HG03095 (cell line): ENCODE data around the gene IRX3.

Experiments used
- ATAC-seq: cut with Tn5 transposase; IDR thresholded peaks from one replicate; pipeline ENCODE4 v1.9.1; 2021; ENCODE audit warnings: moderate library complexity; ENCODE audit not compliant: unreplicated experiment

Gene IRX3

DNA sequence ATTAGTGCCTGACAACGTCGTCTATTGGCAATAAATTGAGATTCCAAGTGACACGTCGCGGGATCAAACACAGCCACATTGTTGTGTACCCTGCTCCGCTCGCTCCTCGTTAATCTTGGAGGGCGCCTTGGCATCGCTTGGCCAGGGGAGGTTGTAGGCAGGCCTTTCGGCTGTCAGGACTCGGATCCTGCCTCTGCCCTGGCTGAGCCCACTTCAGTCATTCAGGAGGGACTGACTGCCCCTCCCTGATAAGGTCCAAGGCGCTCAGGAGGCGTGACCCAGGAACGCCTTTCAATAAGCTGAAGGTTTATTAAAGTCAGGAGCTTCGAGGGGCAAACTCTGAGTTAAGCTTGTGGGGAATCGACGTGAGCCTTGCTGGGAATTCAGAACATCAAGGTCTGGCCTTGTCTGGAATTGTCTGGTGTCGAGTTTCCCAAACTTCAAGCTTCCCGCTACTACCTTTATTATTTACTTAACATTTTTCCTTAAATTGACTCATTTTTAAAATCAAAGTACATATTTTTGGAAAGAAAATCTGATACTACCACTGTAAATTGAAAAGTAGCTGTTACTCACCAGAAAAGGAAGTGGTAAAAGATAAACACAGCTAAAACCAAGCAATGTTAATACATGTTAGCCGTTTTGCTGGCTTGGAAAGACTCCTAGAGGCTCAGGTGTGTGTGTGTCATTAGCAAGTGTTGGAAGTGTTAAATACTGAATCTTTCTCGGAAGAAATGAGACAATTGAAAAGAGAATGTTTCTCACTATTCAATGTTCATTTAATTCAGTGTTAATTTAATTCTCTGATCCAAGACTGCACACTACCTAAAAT, 5.3 kb upstream of the IRX3 start:
- ATAC-seq, result no peak

DNA sequence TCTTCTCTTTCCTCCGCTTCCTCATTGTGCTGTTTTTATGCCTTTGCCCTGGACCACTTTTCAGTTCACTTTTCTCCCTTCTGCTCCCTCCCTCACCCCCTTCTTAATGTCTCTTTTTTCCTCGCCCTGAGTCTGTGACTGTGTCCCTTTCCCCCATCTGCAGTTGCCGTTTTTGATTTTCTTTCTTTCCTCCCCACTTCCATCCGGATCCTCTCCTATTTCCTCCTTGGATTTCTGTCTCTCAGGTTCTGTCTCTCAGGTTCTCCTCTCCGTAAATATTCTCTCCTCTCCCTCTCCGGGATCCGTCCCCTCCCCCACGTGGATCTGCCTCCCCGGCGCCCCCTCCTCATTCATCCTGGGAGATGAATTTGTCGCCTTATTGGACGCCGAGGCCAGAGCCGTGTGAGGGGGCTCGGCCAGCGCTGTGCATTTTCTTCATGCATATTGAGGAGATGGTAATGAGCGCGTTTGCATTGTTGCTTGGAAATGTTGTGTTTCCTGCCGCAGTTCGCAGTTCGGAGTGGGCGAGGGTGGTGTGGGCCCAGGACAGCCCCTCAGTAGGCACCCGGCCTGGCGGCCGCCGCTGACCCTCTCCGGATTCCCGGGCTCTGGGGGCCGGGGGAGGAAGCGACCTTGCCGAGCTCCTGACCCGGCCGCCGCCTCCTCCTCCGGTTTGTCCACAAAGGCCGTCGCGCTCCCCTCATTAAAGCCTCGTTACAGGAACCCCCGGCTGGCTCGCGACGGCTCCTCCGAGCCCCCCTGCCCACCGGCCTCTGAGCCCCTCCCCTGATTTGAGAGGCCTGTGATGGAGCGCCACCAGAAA, 4.5 kb upstream of the IRX3 start:
- ATAC-seq, result no peak

DNA sequence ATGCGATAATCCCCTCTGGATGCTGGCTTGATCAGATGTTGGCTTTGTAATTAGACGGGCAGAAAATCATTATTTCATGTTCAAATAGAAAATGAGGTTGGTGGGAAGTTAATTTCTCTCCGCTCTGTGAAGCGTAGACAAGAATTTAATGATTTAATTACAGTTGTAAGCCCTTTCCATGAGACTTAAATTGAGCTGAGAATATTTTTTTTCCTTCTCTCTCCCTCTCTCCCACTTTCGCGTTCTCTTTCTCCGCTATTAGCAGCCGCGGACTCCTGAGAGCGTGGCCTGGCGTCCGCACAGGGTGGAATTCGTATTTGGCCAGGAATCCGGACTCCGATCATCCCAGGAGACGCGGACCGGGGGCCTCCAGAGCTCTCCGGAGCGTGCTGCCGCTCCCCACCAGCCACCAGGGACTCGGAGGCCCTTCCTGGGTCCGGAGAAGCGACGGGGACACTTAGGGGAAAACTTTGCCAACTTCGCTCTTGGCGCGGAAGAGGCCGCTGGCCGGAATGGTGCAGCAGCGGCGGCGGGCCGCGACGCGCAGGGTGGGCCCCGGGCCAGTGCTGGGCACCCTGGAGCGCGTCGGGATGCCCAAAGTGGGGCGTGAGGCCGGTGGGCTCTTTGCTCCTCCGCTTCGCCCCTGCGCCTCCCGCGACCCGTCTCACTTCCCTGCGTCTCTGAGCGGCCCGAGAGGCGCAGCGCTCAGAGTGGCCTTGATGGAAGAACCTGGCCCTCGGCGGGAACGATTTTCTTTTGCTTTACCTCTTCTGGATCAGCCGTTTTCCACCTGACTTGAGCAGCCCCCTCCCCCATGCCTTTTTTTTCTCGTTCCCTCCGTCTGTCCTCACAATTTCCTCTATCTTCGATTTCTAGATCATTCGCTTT, 3.6 kb upstream of the IRX3 start:
- no peak for ATAC-seq

DNA sequence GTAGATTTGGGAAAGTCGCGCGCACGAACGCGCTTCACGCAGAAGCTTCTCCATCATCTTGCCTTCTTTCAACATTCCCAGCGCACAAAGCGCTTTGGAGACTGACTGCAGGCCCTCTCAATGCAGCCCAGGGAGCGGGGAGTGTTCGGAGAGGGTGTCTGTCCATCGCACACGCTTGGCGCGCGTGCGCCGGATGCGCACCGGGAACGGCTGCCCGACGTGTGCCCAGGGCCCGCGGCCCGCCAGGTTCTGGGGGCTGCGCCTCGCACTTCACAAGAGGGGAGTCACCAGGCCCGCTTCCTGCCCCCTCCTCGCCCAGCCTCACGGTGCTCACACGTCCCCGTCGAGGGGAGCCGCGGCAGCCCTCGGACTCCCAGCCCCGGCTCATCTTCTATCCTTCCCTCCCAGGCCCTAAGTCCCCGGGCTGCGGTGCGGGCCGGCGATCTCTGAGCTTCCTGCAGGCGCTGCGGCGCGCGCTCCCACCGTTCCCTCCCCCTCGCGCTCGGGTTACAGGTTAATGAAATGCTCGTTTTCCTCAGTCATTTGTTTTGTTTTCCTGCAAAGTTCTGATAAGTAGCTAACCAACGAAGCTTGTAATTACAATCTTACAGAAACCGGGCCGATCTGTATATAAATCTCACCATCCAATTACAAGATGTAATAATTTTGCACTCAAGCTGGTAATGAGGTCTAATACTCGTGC, 2.8 kb upstream of the IRX3 start:
- ATAC-seq, result no peak

DNA sequence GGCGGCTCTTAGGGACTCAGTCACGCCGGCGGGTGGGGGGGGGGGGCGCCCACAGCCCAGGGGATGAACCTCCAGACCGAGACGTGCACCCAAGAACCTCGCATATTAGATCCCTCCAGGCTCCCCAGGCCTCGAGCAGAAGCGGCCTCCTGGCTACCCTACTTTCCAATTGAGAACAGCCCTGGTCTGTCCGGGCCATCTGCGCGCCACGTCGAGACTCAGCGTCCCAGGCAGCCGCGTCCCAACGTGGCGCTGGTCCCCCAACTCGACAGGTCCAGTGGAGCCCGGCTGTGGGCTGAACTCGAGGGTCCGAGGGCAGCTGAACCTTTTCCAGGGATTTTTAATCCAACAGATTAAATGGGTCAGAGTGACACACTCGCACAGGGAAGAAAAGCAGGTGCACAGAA, 2.3 kb upstream of the IRX3 start:
- ATAC-seq, result no peak

DNA sequence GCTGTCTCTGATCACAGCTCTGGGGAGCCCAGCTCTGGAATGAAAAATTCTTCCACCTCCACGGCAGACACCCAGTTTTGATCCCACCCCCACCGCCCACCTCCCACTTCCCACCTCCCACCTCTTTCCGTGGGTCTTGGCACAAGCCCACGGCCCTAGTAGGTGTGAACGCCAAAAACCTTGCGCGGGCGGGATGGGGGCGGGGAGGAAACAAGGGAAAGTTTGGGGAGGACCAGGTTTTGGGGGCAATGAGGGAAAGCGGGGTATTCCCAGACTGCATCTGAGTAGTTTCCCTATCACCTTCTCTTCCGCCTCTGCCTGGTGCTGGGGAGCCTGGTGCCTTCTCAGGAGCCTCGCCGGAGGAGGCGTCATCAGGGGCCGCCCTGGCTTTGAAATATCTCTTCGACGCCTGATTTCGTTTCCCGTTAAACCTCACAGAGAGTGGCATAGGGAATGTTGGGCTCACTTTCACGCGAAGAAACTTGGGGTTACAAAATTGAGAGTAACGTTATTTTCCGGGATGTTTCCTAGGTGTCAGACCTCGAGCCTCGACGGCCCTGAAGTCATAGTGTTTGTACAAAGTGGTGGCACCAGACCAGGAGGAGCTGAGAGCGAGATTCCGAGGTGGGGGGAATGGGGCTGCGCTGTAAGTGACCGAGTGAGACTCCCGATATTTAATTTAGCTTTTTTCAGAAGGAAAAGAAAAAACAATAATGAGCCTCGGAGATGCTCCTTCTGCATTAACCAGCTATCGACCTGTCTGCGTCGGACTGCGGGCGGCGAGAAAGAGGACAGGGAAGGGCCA, 1.6 kb upstream of the IRX3 start:
- no peak for ATAC-seq

DNA sequence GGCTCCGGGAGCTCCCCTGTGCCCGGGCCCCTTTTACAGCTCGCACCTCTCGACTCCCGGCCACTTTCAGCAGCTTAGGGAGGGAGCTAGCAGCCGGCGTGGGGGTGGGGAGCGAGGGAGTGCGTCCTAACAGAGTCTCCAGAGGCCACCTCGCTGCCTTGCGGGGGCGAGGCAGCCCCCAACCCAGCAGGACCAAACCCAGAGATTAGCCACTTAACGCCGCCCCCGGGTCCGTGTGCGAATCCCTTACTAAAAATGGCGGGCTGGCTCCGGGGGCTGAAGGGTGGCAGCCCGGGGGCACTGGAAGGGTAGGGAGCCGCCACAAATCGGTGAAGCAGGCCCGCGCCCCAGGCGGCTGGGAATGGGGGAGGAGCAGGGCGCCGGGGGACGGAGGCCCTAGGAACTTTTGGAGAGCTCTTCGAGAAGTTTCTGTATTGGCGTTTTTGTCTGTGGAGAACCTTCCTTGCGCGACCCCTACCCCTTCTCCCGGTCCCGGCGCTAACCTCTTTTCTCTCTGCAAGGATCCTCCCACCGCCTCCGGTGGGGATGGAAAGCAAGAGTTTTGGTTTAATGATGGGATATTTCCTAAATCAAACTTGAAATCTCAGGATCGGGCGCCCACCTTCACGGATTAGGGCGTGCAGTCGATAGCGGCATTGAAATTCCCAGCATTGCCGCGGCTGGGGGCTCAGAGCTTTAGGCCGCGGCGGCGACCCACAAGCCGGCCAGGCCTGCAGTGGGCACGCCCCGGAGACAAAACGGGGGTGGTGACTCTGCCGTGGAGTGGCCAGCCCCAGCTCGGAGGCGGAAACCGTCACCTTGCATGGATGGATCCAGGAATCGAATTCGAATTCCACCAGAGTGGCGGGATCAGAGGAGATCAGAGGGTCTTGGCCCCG, 793 bp upstream of the IRX3 start:
- ATAC-seq, result no peak

DNA sequence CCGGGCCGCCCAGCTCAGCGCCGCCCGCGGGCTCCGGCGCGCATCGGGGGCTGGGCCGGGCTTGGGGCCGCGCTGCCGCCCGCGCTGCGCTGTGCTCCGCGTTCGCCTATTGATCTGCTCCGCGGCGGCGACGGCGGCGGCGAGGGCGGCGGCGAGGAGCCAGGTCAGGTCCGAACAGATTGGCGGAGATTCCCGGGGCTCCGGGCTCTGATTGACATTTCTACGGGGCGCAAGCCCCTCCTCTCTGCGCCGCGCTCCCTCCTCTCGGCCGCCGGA, 559 bp downstream of the IRX3 start:
- ATAC-seq, result no peak

DNA sequence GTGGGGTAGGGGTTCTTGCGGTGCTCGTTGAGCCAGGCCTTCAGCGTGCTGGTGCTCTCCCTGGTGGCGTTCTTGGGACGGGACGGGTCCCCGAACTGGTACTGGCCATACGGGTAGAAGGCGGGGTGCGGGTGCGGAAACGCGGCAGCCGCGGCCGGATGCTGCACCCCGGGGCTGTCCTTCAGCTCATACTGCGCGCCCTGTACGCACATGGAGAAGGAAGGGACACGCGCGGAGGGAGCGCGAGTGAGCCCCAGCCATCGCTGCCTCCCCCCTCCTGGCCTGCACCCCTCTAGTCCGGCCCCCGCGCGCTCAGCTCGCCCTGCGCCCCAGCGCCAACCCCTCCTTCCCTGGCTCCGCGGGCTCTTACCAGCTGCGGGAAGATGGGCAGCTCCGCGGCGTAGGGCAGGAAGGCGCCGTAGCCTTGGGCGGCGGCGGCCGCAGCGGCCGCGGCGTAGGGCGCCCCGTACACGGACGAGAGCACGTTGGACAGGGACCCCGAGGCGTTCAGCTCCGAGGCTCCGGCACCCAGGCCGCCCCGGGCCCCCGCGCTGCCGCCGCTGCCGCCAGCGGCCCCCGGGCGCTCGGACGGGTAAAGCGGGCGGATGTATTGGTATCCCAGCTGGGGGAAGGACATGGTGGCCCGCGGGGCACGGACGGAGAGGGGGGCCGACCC, 1.0 kb downstream of the IRX3 start:
- ATAC-seq, result no peak

DNA sequence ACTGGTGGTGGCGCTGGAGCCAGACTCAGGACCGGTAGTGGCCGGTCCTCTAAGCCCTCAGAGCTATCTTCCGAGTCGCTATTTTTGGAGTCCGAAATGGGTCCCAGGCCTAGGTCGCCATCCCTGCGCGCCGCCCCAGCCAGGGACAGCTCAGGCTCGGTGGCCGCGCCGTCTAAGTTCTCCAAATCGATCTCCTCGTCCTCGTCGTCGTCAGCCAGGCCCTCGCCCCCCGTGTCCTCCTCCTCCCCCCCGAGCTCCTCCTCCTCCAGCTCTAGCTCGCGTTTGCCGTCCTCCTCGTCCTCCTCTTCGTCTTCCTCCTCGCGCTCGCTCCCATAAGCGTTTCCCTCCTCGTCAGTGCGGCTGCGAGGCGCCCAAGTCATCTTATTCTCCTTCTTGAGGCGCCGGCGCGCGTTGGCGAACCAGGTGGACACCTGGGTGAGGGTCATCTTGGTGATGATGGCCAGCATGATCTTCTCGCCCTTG, 1.6 kb downstream of the IRX3 start:
- ATAC-seq, result no peak

DNA sequence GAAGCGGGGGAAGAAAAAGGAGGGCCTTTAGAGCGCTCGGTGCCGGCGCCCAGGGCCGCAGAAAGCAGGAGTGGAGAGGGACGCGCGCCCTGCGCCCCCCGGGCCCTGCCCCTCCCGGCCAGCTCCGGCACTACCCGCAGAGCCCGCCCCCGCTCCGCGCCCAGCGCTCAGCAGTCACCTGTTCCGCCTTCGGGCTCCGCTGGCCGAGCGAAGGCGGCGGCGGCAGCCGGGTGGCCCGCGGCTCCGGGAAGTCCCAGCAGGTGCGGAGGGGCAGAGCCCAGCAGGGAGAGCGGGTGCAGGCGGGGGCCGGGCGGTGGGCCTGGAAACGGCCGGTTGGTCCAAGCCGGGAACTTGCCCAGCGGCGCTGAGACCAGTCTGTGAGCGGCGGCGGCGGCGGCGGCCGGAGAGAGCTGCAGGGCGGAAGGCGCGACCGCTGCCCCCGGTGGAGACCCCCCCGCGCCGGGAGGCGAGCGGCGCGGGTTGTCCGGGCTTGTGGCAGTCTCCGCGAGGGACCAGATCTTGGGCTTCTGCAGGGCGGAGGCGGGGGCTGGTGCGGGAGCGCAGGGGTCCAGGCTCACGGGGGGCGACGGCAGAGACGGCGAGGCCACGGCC, 2.2 kb downstream of the IRX3 start:
- no peak for ATAC-seq

DNA sequence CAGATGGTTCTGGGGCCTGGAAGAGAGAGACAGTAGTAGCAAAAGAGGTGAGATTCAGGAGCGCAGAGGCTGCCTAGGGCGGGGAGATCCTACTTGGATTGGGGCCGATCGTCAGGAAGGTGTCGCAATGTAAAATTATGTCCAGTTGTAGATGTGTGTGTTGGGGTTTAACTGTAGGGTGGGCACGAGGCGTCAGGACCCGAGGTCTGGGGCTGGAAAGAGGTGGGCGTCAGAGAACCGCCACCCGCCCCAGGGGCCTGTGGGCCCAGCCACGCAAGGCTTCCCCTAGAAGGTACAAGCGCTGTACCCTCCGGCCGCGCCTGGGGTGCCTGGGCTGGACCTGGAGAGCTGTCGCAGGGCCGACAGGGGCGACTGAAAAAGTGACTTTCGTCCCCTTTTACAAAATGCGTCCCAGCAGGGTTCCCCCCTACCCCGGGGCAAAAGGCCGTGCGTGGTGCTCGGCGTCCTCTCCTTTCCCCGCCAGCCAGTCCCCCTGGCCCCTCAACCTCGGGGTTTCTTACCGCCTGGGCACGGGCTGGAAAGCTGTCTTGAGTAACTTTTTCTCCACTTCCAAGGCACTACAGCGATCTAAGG, 2.8 kb downstream of the IRX3 start:
- no peak for ATAC-seq

DNA sequence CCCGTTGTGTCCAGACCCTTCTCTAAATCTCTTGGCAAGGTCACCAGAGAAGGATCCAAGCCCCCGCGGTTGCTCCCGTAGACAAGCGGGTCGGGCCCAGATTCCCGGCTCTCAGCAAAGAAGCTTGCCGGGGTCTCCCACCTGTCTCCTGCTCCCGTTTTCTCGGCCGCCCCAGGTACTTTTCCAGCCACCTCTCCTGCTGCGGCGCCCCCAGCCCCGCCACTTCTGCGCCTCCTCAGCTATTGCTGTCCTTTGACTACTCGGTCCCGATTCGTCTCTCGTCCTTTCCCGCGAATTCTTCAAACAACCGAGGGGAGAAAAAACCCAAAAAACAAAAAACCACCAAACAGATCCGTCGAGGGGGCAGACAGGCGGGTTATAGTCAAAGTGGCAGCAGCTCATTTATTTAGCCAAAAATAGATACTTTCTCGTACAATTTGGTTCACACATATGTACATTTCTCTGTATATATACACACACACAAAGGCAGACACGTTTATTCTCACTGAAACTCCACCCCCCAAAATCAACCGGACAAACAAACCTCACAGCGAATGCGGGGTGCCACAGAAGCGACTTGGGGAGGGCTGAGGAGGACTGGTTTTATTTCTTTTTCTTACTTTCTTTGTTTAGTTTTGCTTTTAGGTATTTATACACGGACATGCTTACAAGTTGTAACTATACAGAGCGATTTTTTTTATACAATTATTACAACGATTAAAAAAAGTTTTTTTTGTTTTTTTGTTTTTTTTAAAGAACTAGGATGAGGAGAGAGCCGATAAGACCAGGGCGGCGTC, 3.5 kb downstream of the IRX3 start:
- ATAC-seq, result no peak

DNA sequence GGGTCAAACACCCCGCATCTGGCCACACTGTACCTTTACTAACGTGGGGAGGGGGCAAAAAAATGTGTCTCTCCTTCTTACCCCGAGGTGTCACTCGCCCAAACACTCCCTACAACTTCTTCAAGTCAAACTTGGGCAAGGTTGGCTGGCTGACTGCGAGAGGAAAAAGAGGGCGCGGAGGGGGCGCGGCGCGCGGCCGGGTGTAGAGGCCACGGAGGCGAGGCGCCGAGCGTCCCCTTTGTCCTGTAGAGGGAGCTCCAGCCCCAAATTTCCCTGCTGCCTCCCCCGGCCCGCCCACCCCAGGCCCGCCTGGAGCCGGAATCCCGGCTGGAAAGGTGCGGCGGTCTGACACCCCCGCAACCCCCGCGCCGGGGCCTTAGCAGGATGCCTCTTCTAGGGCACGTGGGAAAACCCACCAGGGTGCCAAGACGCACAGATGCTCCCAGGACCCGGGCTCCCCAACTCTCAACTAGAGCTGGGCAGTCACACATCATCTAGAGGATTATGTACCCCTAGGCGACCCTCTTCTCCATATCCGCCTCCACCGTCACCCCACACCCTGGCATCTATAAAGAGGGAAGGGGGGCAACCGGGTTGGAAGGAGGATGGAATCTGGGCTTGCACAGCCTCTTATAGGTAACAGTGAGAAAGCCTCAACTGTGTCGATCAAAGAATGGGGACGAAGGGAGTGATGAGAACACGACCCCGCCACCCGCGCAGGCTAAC, 4.2 kb downstream of the IRX3 start:
- no peak for ATAC-seq

DNA sequence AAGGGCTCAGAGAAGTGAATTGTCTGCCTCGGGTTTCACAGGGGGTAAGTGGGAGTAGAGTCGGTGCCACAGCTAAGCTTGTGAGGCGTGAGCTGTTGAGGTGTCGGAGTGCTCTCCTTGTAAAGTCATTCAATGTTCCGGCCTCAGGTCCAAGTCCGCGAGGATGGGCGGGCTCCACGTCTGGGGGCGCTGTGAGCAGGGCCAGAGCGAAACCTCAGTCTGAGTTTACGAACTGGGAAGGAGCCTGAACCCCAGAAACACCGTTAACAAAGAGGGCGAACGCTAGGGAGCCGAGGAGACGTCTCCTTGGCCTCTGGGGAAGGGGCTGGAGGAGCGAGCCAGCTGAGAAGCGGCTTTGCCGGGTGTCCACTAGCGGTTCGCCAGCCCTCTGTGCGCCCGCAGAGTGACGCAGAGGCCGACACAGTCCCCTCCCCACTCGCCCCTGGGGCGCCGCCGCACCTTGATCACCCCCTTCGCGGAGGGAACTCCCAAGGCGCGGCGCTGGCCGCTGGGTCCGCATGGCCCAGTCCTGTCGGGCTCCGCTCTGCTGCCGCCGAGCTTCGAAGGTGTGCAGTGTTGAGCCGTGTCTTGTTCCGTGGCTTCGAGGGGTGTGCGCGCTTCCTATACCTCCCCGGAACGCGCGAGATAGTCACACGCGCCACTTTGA, 4.9 kb downstream of the IRX3 start:
- ATAC-seq, result no peak

DNA sequence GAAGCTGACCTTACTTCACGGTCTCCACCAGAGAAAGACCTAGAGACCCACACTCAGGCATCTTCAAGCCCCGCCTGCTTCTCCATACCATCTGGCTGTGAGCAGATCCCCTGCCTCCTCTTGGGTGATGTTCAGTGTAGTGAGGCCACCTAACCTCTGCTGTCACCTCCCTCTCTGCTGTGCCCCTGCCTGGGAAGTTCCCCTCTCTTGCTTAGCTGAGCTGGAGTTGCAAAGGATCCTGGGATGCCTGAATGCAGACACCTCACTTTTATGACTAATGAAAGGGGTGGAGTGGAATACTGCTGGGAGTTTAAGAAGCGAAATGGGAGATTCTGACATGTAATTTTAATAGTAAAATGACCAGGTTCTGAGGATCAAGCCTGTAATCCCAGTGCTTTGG, 5.8 kb downstream of the IRX3 start:
- no peak for ATAC-seq
